ENCODE data around the gene FSTL4. TPM values are rescaled to one million over a fixed set of nuclear protein-coding genes. Genes with fewer than 3 reads are reported as not detected.
A peak's percentile ranks its signal among the peaks of the same experiment; 100 is the strongest.

Gene FSTL4
- total and polyA plus RNA-seq, 2 of the 13 experiments (the other 11 are each of a cell fraction or from before 2014, with no cell fraction given): 2.1 to 3.0 TPM

DNA sequence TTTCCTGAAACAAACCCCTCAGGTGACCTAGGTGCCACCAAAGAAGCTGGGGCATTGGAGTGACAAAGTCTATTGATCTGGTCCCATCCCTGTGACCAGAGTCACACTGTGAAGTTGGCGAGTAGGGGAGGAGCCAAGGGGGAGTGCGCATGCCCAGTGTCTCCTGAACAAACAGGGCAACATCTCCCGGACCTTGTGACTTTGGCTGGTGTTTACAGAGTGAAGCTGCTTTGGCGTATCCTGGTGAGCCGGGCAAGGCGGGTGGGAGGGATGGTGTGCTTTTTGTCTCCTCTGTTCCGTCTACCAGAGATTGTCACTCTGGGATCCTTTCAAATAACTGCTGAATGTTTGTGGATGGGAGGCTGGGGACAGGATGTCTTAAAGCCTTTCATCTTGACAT, 356.1 kb downstream of the FSTL4 start (continued):
- TF ChIP-seq, protein P1, sequence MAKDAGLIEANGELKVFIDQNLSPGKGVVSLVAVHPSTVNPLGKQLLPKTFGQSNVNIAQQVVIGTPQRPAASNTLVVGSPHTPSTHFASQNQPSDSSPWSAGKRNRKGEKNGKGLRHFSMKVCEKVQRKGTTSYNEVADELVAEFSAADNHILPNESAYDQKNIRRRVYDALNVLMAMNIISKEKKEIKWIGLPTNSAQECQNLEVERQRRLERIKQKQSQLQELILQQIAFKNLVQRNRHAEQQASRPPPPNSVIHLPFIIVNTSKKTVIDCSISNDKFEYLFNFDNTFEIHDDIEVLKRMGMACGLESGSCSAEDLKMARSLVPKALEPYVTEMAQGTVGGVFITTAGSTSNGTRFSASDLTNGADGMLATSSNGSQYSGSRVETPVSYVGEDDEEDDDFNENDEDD (CRISPR knock-in tag; IDR thresholded peaks at IDR 0.05; ENCODE audit: borderline replicate concordance): no peak
- TF ChIP-seq, protein P2, sequence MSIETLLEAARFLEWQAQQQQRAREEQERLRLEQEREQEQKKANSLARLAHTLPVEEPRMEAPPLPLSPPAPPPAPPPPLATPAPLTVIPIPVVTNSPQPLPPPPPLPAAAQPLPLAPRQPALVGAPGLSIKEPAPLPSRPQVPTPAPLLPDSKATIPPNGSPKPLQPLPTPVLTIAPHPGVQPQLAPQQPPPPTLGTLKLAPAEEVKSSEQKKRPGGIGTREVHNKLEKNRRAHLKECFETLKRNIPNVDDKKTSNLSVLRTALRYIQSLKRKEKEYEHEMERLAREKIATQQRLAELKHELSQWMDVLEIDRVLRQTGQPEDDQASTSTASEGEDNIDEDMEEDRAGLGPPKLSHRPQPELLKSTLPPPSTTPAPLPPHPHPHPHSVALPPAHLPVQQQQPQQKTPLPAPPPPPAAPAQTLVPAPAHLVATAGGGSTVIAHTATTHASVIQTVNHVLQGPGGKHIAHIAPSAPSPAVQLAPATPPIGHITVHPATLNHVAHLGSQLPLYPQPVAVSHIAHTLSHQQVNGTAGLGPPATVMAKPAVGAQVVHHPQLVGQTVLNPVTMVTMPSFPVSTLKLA (IDR thresholded peaks at IDR 0.05): no peak
- no peak for TF ChIP-seq ZNF713 (CRISPR knock-in tag; IDR thresholded peaks at IDR 0.05)
- TF ChIP-seq HMGA1 (CRISPR knock-in tag; conservative IDR thresholded peaks at IDR 0.05): no peak
- TF ChIP-seq ELF3 (CRISPR knock-in tag; IDR thresholded peaks at IDR 0.05): no peak
- no peak for TF ChIP-seq FOXJ3 (CRISPR knock-in tag; IDR thresholded peaks at IDR 0.05; ENCODE audit: borderline replicate concordance)
- TF ChIP-seq FOXK2 (IDR thresholded peaks at IDR 0.05): 0 out of 2 replicates have a peak, but pooled peaks have one; percentile 51
- TF ChIP-seq, protein P3, sequence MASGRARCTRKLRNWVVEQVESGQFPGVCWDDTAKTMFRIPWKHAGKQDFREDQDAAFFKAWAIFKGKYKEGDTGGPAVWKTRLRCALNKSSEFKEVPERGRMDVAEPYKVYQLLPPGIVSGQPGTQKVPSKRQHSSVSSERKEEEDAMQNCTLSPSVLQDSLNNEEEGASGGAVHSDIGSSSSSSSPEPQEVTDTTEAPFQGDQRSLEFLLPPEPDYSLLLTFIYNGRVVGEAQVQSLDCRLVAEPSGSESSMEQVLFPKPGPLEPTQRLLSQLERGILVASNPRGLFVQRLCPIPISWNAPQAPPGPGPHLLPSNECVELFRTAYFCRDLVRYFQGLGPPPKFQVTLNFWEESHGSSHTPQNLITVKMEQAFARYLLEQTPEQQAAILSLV (CRISPR knock-in tag; IDR thresholded peaks at IDR 0.05; ENCODE audit: borderline replicate concordance): no peak
- TF ChIP-seq, protein P4, sequence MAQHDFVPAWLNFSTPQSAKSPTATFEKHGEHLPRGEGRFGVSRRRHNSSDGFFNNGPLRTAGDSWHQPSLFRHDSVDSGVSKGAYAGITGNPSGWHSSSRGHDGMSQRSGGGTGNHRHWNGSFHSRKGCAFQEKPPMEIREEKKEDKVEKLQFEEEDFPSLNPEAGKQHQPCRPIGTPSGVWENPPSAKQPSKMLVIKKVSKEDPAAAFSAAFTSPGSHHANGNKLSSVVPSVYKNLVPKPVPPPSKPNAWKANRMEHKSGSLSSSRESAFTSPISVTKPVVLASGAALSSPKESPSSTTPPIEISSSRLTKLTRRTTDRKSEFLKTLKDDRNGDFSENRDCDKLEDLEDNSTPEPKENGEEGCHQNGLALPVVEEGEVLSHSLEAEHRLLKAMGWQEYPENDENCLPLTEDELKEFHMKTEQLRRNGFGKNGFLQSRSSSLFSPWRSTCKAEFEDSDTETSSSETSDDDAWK (CRISPR knock-in tag; IDR thresholded peaks at IDR 0.05): no peak
- no peak for TF ChIP-seq ARNT (IDR thresholded peaks at IDR 0.05)
- no peak for TF ChIP-seq MATR3 (CRISPR knock-in tag; IDR thresholded peaks at IDR 0.05)
- no peak for TF ChIP-seq HIVEP1 (CRISPR knock-in tag; IDR thresholded peaks at IDR 0.05)
- peak; percentile 35 for TF ChIP-seq TEAD3 (CRISPR knock-in tag; optimal IDR thresholded peaks at IDR 0.05; ENCODE audit: borderline replicate concordance)
- TF ChIP-seq ZNF253 (CRISPR knock-in tag; IDR thresholded peaks at IDR 0.05; ENCODE audit: borderline replicate concordance): no peak
- TF ChIP-seq, protein P5, sequence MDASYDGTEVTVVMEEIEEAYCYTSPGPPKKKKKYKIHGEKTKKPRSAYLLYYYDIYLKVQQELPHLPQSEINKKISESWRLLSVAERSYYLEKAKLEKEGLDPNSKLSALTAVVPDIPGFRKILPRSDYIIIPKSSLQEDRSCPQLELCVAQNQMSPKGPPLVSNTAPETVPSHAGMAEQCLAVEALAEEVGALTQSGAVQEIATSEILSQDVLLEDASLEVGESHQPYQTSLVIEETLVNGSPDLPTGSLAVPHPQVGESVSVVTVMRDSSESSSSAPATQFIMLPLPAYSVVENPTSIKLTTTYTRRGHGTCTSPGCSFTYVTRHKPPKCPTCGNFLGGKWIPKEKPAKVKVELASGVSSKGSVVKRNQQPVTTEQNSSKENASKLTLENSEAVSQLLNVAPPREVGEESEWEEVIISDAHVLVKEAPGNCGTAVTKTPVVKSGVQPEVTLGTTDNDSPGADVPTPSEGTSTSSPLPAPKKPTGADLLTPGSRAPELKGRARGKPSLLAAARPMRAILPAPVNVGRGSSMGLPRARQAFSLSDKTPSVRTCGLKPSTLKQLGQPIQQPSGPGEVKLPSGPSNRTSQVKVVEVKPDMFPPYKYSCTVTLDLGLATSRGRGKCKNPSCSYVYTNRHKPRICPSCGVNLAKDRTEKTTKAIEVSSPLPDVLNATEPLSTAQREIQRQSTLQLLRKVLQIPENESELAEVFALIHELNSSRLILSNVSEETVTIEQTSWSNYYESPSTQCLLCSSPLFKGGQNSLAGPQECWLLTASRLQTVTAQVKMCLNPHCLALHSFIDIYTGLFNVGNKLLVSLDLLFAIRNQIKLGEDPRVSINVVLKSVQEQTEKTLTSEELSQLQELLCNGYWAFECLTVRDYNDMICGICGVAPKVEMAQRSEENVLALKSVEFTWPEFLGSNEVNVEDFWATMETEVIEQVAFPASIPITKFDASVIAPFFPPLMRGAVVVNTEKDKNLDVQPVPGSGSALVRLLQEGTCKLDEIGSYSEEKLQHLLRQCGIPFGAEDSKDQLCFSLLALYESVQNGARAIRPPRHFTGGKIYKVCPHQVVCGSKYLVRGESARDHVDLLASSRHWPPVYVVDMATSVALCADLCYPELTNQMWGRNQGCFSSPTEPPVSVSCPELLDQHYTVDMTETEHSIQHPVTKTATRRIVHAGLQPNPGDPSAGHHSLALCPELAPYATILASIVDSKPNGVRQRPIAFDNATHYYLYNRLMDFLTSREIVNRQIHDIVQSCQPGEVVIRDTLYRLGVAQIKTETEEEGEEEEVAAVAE (CRISPR knock-in tag; IDR thresholded peaks at IDR 0.05; ENCODE audit: borderline replicate concordance): no peak
- TF ChIP-seq ZSCAN20 (CRISPR knock-in tag; IDR thresholded peaks at IDR 0.05; ENCODE audit: borderline replicate concordance): no peak
- TF ChIP-seq ZNF350 (CRISPR knock-in tag; IDR thresholded peaks at IDR 0.05; ENCODE audit: borderline replicate concordance, low read depth): no peak
- no peak for TF ChIP-seq BHLHE40 (IDR thresholded peaks at IDR 0.05; ENCODE audit: low read length)
- TF ChIP-seq NR2F2 (IDR thresholded peaks at IDR 0.05; ENCODE audit: borderline replicate concordance, low read depth): no peak
- TF ChIP-seq ZBTB2 (CRISPR knock-in tag; IDR thresholded peaks at IDR 0.05; ENCODE audit: low read depth): no peak
- TF ChIP-seq SALL2 (CRISPR knock-in tag; IDR thresholded peaks at IDR 0.05): no peak

Measured in HepG2 (cell line).